ENCODE measurements around the gene DCDC2. TPM values are rescaled to one million over a fixed set of nuclear protein-coding genes. Genes with fewer than 3 reads are reported as not detected.
"Not testable (repeated sequence)": the region's sequence is repeated elsewhere in the genome, so short reads cannot be mapped to it uniquely, and the experiment has no call there.

Gene DCDC2
- total RNA-seq, 2 donors from 2014 or later: 0.05 TPM; not detected in 1

- ATAC-seq (no peak), DNase-seq (no peak)
- intact Hi-C loops (cut with DNase I): no loop called here
Measured at GRCh38 chr6:24195836-24196597, 161.8 kb downstream of the DCDC2 start.

- intact Hi-C loops (cut with DNase I): no loop called here
- no peak for DNase-seq
- no peak for ATAC-seq
Measured at GRCh38 chr6:24194978-24195700, 162.7 kb downstream of the DCDC2 start.

- ATAC-seq (no peak), DNase-seq (no peak)
- intact Hi-C loops (cut with DNase I): no loop called here
Measured at GRCh38 chr6:24193364-24193763, 164.5 kb downstream of the DCDC2 start.

- intact Hi-C loops (cut with DNase I): no loop called here
- no peak for DNase-seq
- no peak for ATAC-seq
Measured at GRCh38 chr6:24191346-24191745, 166.5 kb downstream of the DCDC2 start.

- ATAC-seq (no peak), DNase-seq (no peak)
- intact Hi-C loops (cut with DNase I): no loop called here
Measured at GRCh38 chr6:24188578-24189080, 169.2 kb downstream of the DCDC2 start.

- no peak for ATAC-seq
Measured at GRCh38 chr6:24187965-24188577, 169.8 kb downstream of the DCDC2 start.

GRCh38 chr6:24186349-24186748 lies 171.5 kb downstream of the DCDC2 start:
- intact Hi-C loops (cut with DNase I): no loop called here
- DNase-seq: no peak
- ATAC-seq: no peak

More at GRCh38 chr6:24187965-24188577, 169.8 kb downstream of the DCDC2 start:
- DNase-seq: no peak
- intact Hi-C loops (cut with DNase I): no loop called here

- no peak for DNase-seq
- ATAC-seq: no peak
- intact Hi-C loops (cut with DNase I): no loop called here
Measured at GRCh38 chr6:24183584-24183983, 174.3 kb downstream of the DCDC2 start.

GRCh38 chr6:24157886-24158285 lies 200.0 kb downstream of the DCDC2 start:
- DNase-seq: no peak
- no peak for ATAC-seq
- intact Hi-C loops (cut with DNase I): no loop called here

GRCh38 chr6:24154121-24154520 lies 203.7 kb downstream of the DCDC2 start:
- intact Hi-C loops (cut with DNase I): no loop called here
- peak in 1 of 2 donors; percentile 81 for ATAC-seq

GRCh38 chr6:24152014-24152413 lies 205.8 kb downstream of the DCDC2 start:
- ATAC-seq (no peak), DNase-seq (no peak)
- intact Hi-C loops (cut with DNase I): no loop called here

More at GRCh38 chr6:24154121-24154520, 203.7 kb downstream of the DCDC2 start:
- DNase-seq: no peak

GRCh38 chr6:24149836-24150235 lies 208.0 kb downstream of the DCDC2 start:
- no peak for DNase-seq
- intact Hi-C loops (cut with DNase I): no loop called here
- no peak for ATAC-seq

- ATAC-seq: no peak
- no peak for DNase-seq
- intact Hi-C loops (cut with DNase I): no loop called here
Measured at GRCh38 chr6:24149296-24149695, 208.6 kb downstream of the DCDC2 start.

GRCh38 chr6:24148684-24149083 lies 209.2 kb downstream of the DCDC2 start:
- intact Hi-C loops (cut with DNase I): no loop called here
- ATAC-seq: no peak
- DNase-seq: no peak

GRCh38 chr6:24148154-24148570 lies 209.7 kb downstream of the DCDC2 start:
- ATAC-seq: no peak
- no peak for DNase-seq
- intact Hi-C loops (cut with DNase I): no loop called here

- ATAC-seq (no peak), DNase-seq (no peak)
- intact Hi-C loops (cut with DNase I): no loop called here
Measured at GRCh38 chr6:24147511-24148153, 210.2 kb downstream of the DCDC2 start.

GRCh38 chr6:24146871-24147270 lies 211.0 kb downstream of the DCDC2 start:
- ATAC-seq (no peak), DNase-seq (no peak)
- intact Hi-C loops (cut with DNase I): no loop called here

- ATAC-seq (no peak), DNase-seq (no peak)
- intact Hi-C loops (cut with DNase I): no loop called here
Measured at GRCh38 chr6:24145690-24146131, 212.1 kb downstream of the DCDC2 start.

GRCh38 chr6:24142733-24143132 lies 215.1 kb downstream of the DCDC2 start:
- ATAC-seq; DNase-seq; intact Hi-C loops (cut with DNase I): not testable (repeated sequence)

Data from left cardiac atrium (tissue), 4 donors.